C4-2B (cell line): ENCODE measurements around the gene TK2.

Source experiments
- CTCF ChIP-seq: fragments of 450-650 bp; conservative IDR thresholded peaks from 2 replicates; pipeline ENCODE4 v1.5.1; 2017; ENCODE audit warnings: mild to moderate bottlenecking
- ZFX ChIP-seq: fragments of 450-650 bp; IDR thresholded peaks from 2 replicates; pipeline ENCODE4 v1.6.1; 2017

GRCh38 chr16:66524601-66525164, 25.2 kb downstream of the TK2 start:
- no peak for TF ChIP-seq CTCF
- TF ChIP-seq ZFX: no peak
